ENCODE data around the gene MRC2.

Gene MRC2

GRCh38 chr17:62696256-62696655 is 68.8 kb downstream of the MRC2 start:
- TF ChIP-seq USF1 (IDR thresholded peaks at IDR 0.05) = no peak

GRCh38 chr17:62696726-62697490 is 69.4 kb downstream of the MRC2 start:
- TF ChIP-seq FOXM1 (IDR thresholded peaks at IDR 0.05; ENCODE audit: borderline replicate concordance, low read depth) = no peak
- TF ChIP-seq EP300 (IDR thresholded peaks at IDR 0.05; ENCODE audit: borderline replicate concordance) = no peak

- no peak for TF ChIP-seq FOXM1 (IDR thresholded peaks at IDR 0.05; ENCODE audit: borderline replicate concordance, low read depth)
Measured at GRCh38 chr17:62700964-62701705, 73.7 kb downstream of the MRC2 start.

DNA sequence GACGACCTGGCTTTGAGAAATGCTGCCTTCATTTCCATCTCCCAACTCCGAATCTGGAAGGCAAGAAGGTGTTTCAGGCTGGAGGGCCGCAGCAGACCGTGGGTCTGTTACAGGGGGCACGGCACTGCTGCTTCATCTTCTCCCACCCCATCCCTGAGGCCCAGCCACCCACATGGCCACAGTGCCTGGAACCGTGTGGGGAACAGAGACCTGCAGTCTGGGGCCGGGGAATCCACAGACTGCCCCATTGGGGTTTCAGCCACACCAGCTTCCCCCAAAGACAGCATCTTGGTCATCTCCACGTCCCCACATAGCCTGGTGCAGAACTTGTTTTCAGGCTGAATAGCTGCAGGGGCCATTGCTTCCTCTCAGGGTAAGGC is 74.2 kb downstream of the MRC2 start:
- TF ChIP-seq NFIC (IDR thresholded peaks at IDR 0.05) = no peak
- no peak for TF ChIP-seq REST (IDR thresholded peaks at IDR 0.05; ENCODE audit: low read depth)
- TF ChIP-seq MAX (IDR thresholded peaks at IDR 0.05) = no peak

GRCh38 chr17:62702746-62703260 is 75.3 kb downstream of the MRC2 start:
- TF ChIP-seq FOXM1 (IDR thresholded peaks at IDR 0.05; ENCODE audit: borderline replicate concordance, low read depth) (no peak), MAX (IDR thresholded peaks at IDR 0.05) (no peak), TEAD4 (IDR thresholded peaks at IDR 0.05) (no peak), TCF12 (IDR thresholded peaks at IDR 0.05; ENCODE audit: low read depth) (no peak), TAF1 (IDR thresholded peaks at IDR 0.05; ENCODE audit: low read depth) (no peak), USF1 (IDR thresholded peaks at IDR 0.05) (no peak), REST (IDR thresholded peaks at IDR 0.05; ENCODE audit: low read depth) (no peak), ZBTB7A (IDR thresholded peaks at IDR 0.05; ENCODE audit: low read depth) (no peak), YY1 (IDR thresholded peaks at IDR 0.05; ENCODE audit: low read depth) (no peak), NFIC (IDR thresholded peaks at IDR 0.05) (no peak), RAD21 (IDR thresholded peaks at IDR 0.05; ENCODE audit: low read depth) (no peak), CEBPB (IDR thresholded peaks at IDR 0.05) (no peak), CREB1 (IDR thresholded peaks at IDR 0.05; ENCODE audit: low read depth) (no peak), EP300 (IDR thresholded peaks at IDR 0.05; ENCODE audit: borderline replicate concordance) (no peak), EGR1 (IDR thresholded peaks at IDR 0.05) (no peak)

DNA sequence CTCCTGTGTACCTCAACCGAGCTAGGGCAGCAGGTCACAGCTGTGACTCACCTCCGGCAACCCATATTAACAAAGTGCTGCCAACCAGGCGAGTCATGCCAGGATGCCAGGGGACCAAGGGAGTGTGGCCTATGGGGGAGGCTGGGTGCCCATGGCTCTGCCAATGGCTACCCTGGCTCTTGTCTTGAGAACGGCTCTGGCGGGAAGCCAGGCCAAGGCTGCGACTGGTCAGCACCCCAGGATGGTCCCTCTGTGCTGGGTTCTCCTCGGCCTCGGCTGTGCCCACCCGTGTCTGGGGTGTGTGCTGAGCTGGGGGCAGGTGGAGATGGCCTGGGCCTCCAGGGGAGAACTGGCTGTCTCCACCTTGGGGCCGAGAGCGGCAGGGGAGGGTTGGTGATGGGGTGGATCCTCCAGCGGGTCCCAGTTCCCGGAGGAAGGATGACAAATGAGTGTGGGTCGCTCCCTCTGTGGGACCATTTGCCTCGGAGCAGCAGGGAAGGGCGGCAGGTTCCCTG is 75.8 kb downstream of the MRC2 start:
- TF ChIP-seq RAD21 (IDR thresholded peaks at IDR 0.05; ENCODE audit: low read depth) (no peak), TCF12 (IDR thresholded peaks at IDR 0.05; ENCODE audit: low read depth) (no peak), FOXM1 (IDR thresholded peaks at IDR 0.05; ENCODE audit: borderline replicate concordance, low read depth) (no peak), REST (IDR thresholded peaks at IDR 0.05; ENCODE audit: low read depth) (no peak), CREB1 (IDR thresholded peaks at IDR 0.05; ENCODE audit: low read depth) (no peak), NFIC (IDR thresholded peaks at IDR 0.05) (no peak), ZBTB7A (IDR thresholded peaks at IDR 0.05; ENCODE audit: low read depth) (no peak), TAF1 (IDR thresholded peaks at IDR 0.05; ENCODE audit: low read depth) (no peak), CEBPB (IDR thresholded peaks at IDR 0.05) (no peak)
